ENCODE data around the gene PDIK1L. TPM values are rescaled to one million over a fixed set of nuclear protein-coding genes. Genes with fewer than 3 reads are reported as not detected.

PDIK1L gene
- total RNA-seq (ENCODE audit: low replicate concordance): 11.0 and 12.0 TPM in 2 replicates

DNA sequence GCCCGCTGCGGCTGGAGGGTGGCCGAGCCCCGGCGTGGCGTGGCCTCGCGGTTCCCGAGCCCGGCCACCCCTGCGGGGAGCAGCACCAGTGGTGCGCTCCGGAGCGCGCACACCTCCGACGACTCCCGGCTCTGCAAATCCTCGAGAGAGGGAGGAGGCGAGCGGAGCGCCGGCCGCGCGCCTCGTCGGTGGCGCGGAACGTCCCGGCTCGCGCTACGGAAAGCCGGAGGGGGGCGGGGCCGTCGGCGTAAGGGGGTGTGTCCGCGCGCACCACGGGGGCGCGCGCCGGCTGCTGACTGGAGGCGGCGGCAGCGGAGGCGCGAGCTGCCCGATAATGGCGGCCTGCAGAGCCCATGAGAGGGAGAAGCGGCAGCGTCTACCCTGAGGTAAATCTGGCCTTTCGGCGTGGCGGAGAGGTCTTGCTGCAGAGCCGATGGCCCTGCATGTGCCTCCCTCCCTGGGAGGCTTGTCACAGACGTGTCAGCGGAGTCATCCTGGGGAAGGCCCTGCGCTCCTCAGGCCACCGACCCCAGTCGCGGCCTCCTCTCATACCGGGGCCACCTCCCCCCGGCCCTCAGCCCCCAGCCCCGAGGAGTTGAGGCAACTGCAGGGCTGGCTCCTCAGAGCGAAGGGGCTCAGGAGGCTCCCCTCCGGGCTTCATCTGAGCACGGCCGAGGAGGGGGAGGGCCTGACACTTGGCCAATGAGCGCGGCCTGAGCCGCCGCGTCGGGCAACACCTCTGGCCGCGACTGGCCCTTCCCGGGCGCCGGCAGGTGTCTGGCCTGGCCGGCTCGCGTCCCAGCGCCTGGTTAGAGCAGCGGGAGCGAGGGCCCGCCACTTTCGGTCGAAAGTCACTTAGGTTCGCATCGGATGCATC lies at the start of gene PDIK1L:
Gene PDIK1L, plus strand, starts transcription at position 295 of the 877 bp plus-strand sequence. CDS start 2,485 bp downstream, outside the sequence.
- Histone ChIP-seq H3K36me3 (no peaks in the 10 kb centered on the region), H3K79me2 (ENCODE audit: low read depth) (peaks cover 31% of the 10 kb centered on the region), H3K27me3 (peaks cover 10% of the 10 kb centered on the region), H3K27ac (peak within 1 kb of the TSS; percentile 90), H3K4me3 (peak within 1 kb of the TSS; percentile 94), H3K9me3 (ENCODE audit: low read depth) (no peaks in the 10 kb centered on the region), H3K9ac (peak within 1 kb of the TSS; percentile 66), H2AFZ (replicated peaks) (peak within 1 kb of the TSS; percentile 94), H3K4me1 (peaks cover 14% of the 10 kb centered on the region), H3K4me2 (peak within 1 kb of the TSS; percentile 91), H4K20me1 (ENCODE audit: low read depth) (peaks cover 14% of the 10 kb centered on the region), H3F3A (ENCODE audit: low read depth) (peaks cover 14% of the 10 kb centered on the region)
- TF ChIP-seq, protein P1, sequence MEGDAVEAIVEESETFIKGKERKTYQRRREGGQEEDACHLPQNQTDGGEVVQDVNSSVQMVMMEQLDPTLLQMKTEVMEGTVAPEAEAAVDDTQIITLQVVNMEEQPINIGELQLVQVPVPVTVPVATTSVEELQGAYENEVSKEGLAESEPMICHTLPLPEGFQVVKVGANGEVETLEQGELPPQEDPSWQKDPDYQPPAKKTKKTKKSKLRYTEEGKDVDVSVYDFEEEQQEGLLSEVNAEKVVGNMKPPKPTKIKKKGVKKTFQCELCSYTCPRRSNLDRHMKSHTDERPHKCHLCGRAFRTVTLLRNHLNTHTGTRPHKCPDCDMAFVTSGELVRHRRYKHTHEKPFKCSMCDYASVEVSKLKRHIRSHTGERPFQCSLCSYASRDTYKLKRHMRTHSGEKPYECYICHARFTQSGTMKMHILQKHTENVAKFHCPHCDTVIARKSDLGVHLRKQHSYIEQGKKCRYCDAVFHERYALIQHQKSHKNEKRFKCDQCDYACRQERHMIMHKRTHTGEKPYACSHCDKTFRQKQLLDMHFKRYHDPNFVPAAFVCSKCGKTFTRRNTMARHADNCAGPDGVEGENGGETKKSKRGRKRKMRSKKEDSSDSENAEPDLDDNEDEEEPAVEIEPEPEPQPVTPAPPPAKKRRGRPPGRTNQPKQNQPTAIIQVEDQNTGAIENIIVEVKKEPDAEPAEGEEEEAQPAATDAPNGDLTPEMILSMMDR (IDR thresholded peaks at IDR 0.05): no peak
- TF ChIP-seq EZH2 (IDR thresholded peaks at IDR 0.05) (no peak), EZH2phosphoT487 (IDR thresholded peaks at IDR 0.05) (no peak)
- Mint-ChIP-seq H3K27me3 (ENCODE audit: insufficient read depth, low read depth) (peaks cover 12% of the 10 kb centered on the region), H3K4me3 (peak within 1 kb of the TSS; percentile 95), H3K27ac (peak within 1 kb of the TSS; percentile 95), H3K9me3 (no peaks in the 10 kb centered on the region), H3K36me3 (peaks cover 9% of the 10 kb centered on the region), H3K4me1 (peaks cover 18% of the 10 kb centered on the region)
- DNase-seq (ENCODE audit: low spot score): peak; percentile 98

DNA sequence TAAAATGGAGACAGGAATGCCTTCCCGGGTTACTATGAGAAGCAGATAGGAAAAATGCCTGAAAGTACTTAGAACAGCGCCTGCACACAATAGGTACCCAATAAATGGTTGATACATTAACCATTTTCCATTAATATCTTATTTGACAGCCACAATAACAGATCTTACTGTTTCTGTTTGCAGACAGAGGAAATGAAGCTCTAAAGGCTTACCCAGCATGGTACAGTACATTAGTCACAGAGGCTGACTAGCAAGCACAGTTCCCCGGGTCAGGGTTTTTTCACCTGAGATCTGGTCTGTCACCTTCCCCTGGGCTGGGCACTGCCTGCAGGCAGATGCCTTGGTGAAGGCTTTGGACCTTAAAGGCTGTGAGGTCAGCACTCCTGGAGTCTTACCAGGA lies 47.1 kb upstream of the PDIK1L start:
- DNase-seq (ENCODE audit: low spot score): no peak
- Histone ChIP-seq H2AFZ (replicated peaks) (no peak overlapping the region), H3K27ac (no peak overlapping the region), H3K36me3 (no peaks in the 10 kb centered on the region), H3F3A (ENCODE audit: low read depth) (no peaks in the 10 kb centered on the region), H3K9me3 (ENCODE audit: low read depth) (no peaks in the 10 kb centered on the region), H3K9ac (no peak overlapping the region), H3K79me2 (ENCODE audit: low read depth) (no peaks in the 10 kb centered on the region), H3K4me3 (no peak overlapping the region), H4K20me1 (ENCODE audit: low read depth) (no peaks in the 10 kb centered on the region), H3K27me3 (no peaks in the 10 kb centered on the region), H3K4me2 (no peak overlapping the region), H3K4me1 (peaks cover 8% of the 10 kb centered on the region)
- no peak overlapping the region for H3K4me3 Mint-ChIP-seq
- H3K27ac Mint-ChIP-seq: no peak overlapping the region
- peaks cover 6% of the 10 kb centered on the region for H3K27me3 Mint-ChIP-seq (ENCODE audit: insufficient read depth, low read depth)
- H3K9me3 Mint-ChIP-seq: no peaks in the 10 kb centered on the region
- no peaks in the 10 kb centered on the region for H3K36me3 Mint-ChIP-seq
- peaks cover 4% of the 10 kb centered on the region for H3K4me1 Mint-ChIP-seq
- TF ChIP-seq, protein P1 (IDR thresholded peaks at IDR 0.05): no peak
- no peak for TF ChIP-seq EZH2 (IDR thresholded peaks at IDR 0.05)
- TF ChIP-seq EZH2phosphoT487 (IDR thresholded peaks at IDR 0.05): no peak

DNA sequence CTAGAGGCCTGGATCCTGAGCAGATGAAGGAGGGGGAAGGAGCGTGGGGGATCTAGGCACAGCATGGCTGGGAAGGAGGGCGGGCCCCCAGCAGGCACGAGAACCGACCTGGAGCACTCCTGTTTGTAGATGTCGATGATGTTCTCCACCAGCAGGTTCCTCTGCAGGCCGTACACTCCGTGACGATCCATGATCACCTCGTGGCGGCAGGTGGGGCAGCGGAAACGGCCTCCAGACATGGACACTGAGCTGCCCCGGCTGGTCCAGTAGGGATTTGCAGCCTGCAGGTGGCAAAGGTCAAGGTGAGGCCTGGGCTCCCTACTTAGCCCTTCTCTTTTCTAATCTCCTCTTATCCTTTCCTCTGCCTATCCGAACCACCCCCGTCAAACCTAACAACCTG lies 45.5 kb upstream of the PDIK1L start:
- no peaks in the 10 kb centered on the region for H3K9me3 ChIP-seq (ENCODE audit: low read depth)
- H2AFZ ChIP-seq (replicated peaks): no peak overlapping the region
- H3K27me3 ChIP-seq: no peaks in the 10 kb centered on the region
- H3K4me3 ChIP-seq: no peak overlapping the region
- no peaks in the 10 kb centered on the region for H3K36me3 ChIP-seq
- TF ChIP-seq EZH2 (IDR thresholded peaks at IDR 0.05) (no peak), EZH2phosphoT487 (IDR thresholded peaks at IDR 0.05) (no peak)
- TF ChIP-seq, protein P1 (IDR thresholded peaks at IDR 0.05): no peak
- no peaks in the 10 kb centered on the region for H3K4me1 ChIP-seq
- Mint-ChIP-seq H3K36me3 (no peaks in the 10 kb centered on the region), H3K27ac (peak overlapping the region; percentile 78), H3K4me1 (peaks cover 4% of the 10 kb centered on the region), H3K27me3 (ENCODE audit: insufficient read depth, low read depth) (peaks cover 9% of the 10 kb centered on the region), H3K4me3 (peak overlapping the region; percentile 45), H3K9me3 (no peaks in the 10 kb centered on the region)
- no peaks in the 10 kb centered on the region for H4K20me1 ChIP-seq (ENCODE audit: low read depth)
- no peak for DNase-seq (ENCODE audit: low spot score)
- no peaks in the 10 kb centered on the region for H3F3A ChIP-seq (ENCODE audit: low read depth)
- H3K79me2 ChIP-seq (ENCODE audit: low read depth): no peaks in the 10 kb centered on the region
- H3K9ac ChIP-seq: no peak overlapping the region
- no peak overlapping the region for H3K27ac ChIP-seq
- no peak overlapping the region for H3K4me2 ChIP-seq
